NCI-H748 (cell line): ENCODE data around the gene SLC17A5.
A peak's percentile ranks its signal among the peaks of the same experiment; 100 is the strongest.
"Not testable (repeated sequence)": the region's sequence is repeated elsewhere in the genome, so short reads cannot be mapped to it uniquely, and the experiment has no call there.

Experiments used
- DNase-seq: peaks from one replicate; lab custom pipeline; 2025; ENCODE audit not compliant: unreplicated experiment; lab: John Stamatoyannopoulos, UW

SLC17A5 gene

GRCh38 chr6:73618082-73618481 lies 35.7 kb downstream of the SLC17A5 start:
- DNase-seq: not testable (repeated sequence)

- no peak for DNase-seq
These were observed 39.0 kb downstream of the SLC17A5 start for GRCh38 chr6:73614802-73615201.

DNA sequence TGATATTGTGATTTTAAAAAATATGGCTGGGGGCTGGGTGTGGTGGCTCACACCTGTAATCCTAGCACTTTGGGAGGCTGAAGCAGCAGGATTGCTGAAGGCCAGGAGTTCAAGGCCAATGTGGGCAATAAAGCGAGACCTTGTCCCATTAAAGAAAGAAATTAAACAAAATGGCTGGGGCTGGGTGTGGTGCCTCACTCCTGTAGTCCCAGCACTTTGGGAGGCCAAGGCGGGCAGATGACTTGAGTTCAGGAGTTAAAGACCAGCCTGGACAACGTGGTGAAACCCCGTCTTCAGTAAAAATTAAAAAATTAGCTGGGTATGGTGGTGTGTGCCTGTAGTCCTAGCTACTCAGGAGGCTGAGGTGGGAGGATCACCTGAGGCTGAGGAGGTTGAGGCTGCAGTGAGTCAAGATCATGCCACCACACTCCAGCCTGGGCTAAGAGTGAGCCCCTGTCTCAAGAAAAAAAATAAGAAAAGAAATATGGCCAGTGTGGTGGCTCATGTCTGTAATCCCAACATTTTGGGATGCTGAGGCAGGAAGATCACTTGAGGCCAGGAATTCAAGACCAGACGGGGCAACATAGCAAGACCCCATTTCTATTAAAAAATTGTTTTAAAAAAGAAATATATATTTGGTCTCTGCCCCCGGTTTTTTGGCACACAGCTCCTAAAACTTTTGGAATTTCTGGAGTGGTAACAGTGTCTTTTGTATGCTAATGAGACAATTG lies 39.8 kb downstream of the SLC17A5 start:
- no peak for DNase-seq

- DNase-seq: no peak
These were observed 41.2 kb downstream of the SLC17A5 start for GRCh38 chr6:73612611-73613010.

GRCh38 chr6:73610444-73611275 lies 43.1 kb downstream of the SLC17A5 start:
- peak; percentile 14 for DNase-seq

DNA sequence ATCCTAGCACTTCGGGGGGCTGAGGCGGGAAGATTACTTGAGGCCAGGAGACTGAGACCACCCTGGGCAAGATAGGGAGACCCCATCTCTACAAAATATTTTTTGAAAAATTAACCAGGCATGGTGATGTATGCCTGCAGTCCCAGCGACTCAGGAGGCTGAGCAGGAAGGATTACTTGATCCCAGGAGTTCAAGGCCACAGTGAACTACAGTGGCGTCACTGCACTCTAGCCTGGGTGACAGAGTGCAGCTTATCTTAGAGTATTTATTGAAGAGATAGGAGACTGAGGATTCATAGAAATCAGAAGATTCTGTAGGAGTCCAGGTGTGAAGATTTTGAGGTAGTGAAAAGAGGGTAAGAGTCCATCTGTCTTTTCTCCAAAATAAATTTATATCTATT lies 45.0 kb downstream of the SLC17A5 start:
- no peak for DNase-seq

GRCh38 chr6:73606428-73606827 lies 47.4 kb downstream of the SLC17A5 start:
- no peak for DNase-seq

GRCh38 chr6:73604461-73604860 lies 49.3 kb downstream of the SLC17A5 start:
- DNase-seq: no peak

DNA sequence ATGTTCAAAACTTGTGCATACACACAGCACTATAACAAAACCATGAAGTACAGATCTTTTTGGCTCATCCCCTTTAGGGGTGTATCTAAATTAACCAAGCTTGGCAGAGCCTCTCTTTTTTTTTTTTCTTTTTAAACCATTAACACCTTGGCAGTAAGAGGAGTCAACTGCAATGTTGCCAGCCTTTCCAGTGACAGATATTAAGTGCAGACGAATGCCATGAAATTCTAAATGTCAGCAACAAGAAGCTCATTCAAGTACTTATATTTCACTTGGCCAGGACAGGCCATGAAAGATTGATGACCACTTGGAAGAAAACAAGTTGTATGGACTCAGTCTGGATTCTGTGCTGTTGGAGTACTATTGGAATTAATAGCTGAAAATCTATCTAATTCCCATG lies 49.8 kb downstream of the SLC17A5 start:
- DNase-seq: no peak

GRCh38 chr6:73586416-73586974 lies 67.3 kb downstream of the SLC17A5 start:
- DNase-seq: no peak

DNA sequence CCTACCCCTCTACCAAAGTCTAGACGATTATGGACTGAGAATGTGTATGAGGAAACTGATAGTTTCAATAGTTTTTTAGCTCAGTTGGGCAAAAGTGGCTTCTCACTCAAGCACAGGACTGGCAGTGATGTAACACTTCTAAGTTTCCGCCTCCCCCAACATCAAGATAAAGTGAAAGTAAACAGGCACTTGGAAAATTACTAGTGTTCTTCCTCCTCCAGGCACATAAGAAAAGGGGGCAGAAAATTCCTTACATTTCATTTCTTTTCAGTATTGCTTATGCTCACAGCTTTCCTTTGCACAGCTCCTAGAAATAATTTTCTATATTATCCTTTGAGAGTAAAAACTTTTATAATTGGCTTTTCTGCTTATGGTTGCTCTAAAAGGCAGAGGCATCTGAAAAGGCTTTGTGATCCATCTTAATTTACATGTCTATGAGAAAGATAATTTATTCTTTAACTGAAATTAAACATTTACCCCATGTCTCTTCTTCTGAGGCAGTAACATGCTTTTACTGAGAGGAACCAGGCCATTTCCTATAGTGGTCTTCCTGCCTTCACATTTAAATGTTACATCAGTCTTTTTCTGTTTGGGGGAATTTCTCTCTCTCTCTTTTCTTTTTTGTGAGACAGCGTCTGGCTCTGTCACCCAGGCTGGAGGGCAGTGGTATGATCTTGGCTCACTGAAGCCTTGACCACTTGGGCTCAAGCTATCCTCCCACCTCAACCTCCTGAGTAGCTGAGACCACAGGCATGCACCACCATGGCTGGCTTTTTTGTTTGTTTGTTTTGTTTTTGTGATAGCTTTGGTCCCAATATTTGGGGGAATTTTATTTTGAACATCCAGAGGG lies 68.0 kb downstream of the SLC17A5 start:
- DNase-seq: no peak

GRCh38 chr6:73581293-73581692 lies 72.5 kb downstream of the SLC17A5 start:
- no peak for DNase-seq

DNA sequence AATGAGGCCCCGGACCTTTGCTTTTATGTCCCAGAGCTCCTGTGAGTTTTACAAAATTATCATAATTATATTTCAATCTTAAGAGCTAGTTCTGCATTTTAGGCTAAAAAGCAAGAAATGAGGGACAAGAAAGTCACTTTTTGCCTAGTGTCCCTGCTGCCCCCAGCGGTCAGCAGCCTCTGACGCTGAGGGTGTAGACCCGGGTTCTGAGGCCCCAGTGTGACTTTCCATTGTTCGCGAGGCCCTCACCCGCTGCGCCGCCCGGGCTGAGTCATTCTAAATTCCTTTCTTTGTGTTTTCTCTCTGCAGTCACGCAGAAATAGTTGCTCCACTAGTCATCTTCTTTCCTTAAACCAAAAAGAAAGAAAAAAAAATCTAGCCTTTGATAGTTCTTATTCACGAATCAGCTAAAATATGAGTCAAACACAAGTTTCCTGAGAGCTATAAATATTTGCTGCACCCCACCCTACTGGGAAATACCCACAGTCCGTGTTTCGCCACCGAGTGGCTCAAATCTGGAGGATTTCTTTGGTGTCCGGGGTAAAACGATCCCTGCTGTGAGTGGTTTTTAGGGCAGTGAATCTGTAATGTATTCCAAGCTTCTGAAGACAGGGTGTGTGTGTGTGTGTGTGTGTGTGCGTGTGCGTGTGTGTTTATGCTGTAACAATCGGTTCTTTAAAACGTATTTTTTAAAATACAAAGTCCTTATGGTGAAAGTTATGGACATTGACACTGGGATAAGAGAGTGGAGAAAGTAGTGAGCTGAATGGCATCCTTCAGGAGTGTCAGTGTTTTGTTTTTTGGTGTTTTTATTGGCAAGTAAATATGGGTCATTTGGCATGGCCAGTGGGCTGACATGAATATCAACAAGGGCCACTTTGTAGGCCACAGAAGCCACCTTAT lies 73.3 kb downstream of the SLC17A5 start:
- no peak for DNase-seq

DNA sequence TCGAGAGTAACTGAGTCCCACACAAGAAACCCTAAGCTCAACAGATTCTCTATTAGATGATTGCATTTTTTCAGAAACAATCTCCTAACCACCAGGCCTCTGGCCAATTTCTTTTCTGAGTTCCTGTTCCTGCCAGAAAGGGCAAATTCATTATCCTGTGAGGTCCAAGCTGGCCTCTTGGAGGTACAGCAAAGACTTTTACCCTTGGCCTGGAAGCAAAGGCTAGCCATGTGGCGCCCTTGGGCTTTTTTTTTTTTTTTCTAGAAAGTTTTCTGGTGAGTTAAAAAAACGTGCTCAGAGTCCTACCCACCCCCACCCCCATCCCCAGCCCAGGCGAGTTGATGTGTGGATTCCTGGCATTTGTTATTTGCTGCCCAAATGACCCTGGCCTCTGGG lies 73.9 kb downstream of the SLC17A5 start:
- no peak for DNase-seq

DNA sequence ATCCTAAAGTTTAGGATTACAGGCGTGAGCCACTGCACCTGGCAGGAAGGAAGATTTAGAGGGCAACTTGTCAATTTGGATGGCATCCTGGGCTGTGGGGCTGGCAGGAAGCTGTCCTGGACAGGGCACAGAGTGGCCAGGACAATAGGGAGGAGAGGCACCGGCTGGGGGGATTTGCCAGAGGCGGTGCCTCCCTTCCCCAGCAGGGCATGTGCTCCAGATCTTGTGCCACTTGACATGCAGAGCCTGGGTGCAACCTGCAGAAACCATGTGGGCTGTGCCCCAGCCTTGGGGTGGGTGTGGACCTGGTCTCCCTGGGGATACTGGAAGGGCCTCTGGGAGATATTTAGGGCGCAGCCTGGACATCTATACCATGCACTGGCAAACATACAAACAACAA lies 74.4 kb downstream of the SLC17A5 start:
- no peak for DNase-seq

- no peak for DNase-seq
These were observed 76.1 kb downstream of the SLC17A5 start for GRCh38 chr6:73577676-73578075.

DNA sequence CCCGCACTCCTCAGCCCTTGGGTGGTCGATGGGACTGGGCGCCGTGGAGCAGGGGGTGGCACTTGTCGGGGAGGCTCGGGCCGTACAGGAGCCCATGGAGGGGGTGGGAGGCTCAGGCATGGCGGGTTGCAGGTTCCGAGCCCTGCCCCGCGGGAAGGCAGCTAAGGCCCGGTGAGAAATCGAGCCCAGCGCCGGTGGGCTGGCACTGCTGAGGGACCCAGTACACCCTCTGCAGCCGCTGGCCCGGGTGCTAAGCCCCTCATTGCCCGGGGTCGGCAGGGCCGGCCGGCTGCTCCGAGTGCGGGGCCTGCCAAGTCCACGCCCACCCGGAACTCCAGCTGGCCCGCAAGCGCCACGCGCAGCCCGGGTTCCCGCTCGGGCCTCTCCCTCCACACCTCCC lies 81.3 kb downstream of the SLC17A5 start:
- DNase-seq: not testable (repeated sequence)

GRCh38 chr6:73571218-73572181 lies 82.3 kb downstream of the SLC17A5 start:
- not testable (repeated sequence) for DNase-seq

GRCh38 chr6:73569121-73569520 lies 84.7 kb downstream of the SLC17A5 start:
- DNase-seq: no peak
